SU-DHL-6 (cell line): ENCODE measurements around the gene BOK.

Experiments
- H2AFZ ChIP-seq: fragments of 200-600 bp; sonication (generic); 2 replicates; pipeline ENCODE4 v1.6.1; 2014; ENCODE audit warnings: low read depth, mild to moderate bottlenecking, moderate library complexity, mixed read lengths, antibody characterized with exemption, low read length; ENCODE audit not compliant: severe bottlenecking
- H3F3A ChIP-seq: fragments of 200-600 bp; shearing (Covaris generic); 2 replicates; pipeline ENCODE4 v1.6.0; 2016; ENCODE audit warnings: antibody characterized with exemption, mild to moderate bottlenecking; ENCODE audit not compliant: insufficient read depth
- H3K27ac ChIP-seq: fragments of 200-600 bp; sonication (generic); 2 replicates; pipeline ENCODE4 v1.5.1; 2016; ENCODE audit warnings: low read depth, mild to moderate bottlenecking, low read length, moderate library complexity, mixed read lengths
- H3K27me3 ChIP-seq: fragments of 200-600 bp; sonication (generic), shearing (Covaris generic); 2 replicates; pipeline ENCODE4 v1.6.0; 2014; ENCODE audit warnings: mild to moderate bottlenecking, low read length
- H3K36me3 ChIP-seq: fragments of 200-600 bp; sonication (generic); 2 replicates; pipeline ENCODE4 v1.6.1; 2014; ENCODE audit warnings: mild to moderate bottlenecking, low read length, mixed read lengths
- H3K4me2 ChIP-seq: fragments of 300-600, 200-600 bp; shearing (Covaris generic), sonication (generic); 2 replicates; pipeline ENCODE4 v1.6.0; 2014; ENCODE audit warnings: low read length, low read depth, mild to moderate bottlenecking; ENCODE audit not compliant: poor library complexity, severe bottlenecking
- H3K4me3 ChIP-seq: fragments of 200-600 bp; sonication (generic); 2 replicates; pipeline ENCODE4 v1.5.1; 2014; ENCODE audit warnings: antibody characterized with exemption, low read length, mild to moderate bottlenecking, mixed read lengths; ENCODE audit not compliant: insufficient read depth, poor library complexity, severe bottlenecking
- H3K79me2 ChIP-seq: fragments of 200-600 bp; sonication (generic); 2 replicates; pipeline ENCODE4 v1.6.1; 2014; ENCODE audit warnings: mild to moderate bottlenecking, low read length, moderate library complexity; ENCODE audit not compliant: insufficient read depth
- H3K9ac ChIP-seq: fragments of 200-600 bp; sonication (generic); 2 replicates; pipeline ENCODE4 v1.7.0; 2014; ENCODE audit warnings: mild to moderate bottlenecking, low read length
- H3K9me2 ChIP-seq: fragments of 200-600 bp; sonication (generic); replicated peaks from 2 replicates; pipeline ENCODE4 v1.6.1; 2014; ENCODE audit warnings: low read length; ENCODE audit not compliant: insufficient read depth
- H3K9me3 ChIP-seq: fragments of 200-600 bp; sonication (generic); 2 replicates; pipeline ENCODE4 v1.6.1; 2014; ENCODE audit warnings: low read length, mixed read lengths; ENCODE audit not compliant: insufficient read depth
- H4K20me1 ChIP-seq: fragments of 200-600 bp; sonication (generic); 2 replicates; pipeline ENCODE4 v1.6.1; 2014; ENCODE audit warnings: low read depth, mild to moderate bottlenecking, antibody characterized with exemption, low read length, moderate library complexity, mixed read lengths
- EZH2phosphoT487 ChIP-seq: fragments of 200-600 bp; sonication (generic), shearing (Covaris generic); conservative IDR thresholded peaks from 2 replicates; pipeline ENCODE4 v1.6.1; 2018; ENCODE audit warnings: mild to moderate bottlenecking, antibody characterized with exemption, low read length, moderate library complexity, mixed read lengths
- TF ChIP-seq, protein P1 (sequence below): fragments of 200-600 bp; sonication (generic); IDR thresholded peaks from one replicate; pipeline ENCODE4 v1.5.1; 2017; ENCODE audit warnings: antibody characterized with exemption, mild to moderate bottlenecking, low read length, moderate library complexity; ENCODE audit not compliant: insufficient read depth, poor library complexity, severe bottlenecking

The BOK gene

GRCh38 chr2:241606186-241606585 lies 47.6 kb downstream of the BOK start:
- Histone ChIP-seq H3F3A (no peaks in the 10 kb centered on the region), H3K4me3 (no peak overlapping the region), H2AFZ (no peak overlapping the region), H3K9me2 (no peaks in the 10 kb centered on the region), H3K9me3 (no peaks in the 10 kb centered on the region), H4K20me1 (no peaks in the 10 kb centered on the region), H3K27me3 (no peaks in the 10 kb centered on the region), H3K27ac (no peak overlapping the region), H3K36me3 (peaks cover 6% of the 10 kb centered on the region; the same call in 1 of the 2 replicates), H3K4me2 (no peak overlapping the region), H3K79me2 (peaks cover 16% of the 10 kb centered on the region), H3K9ac (no peak overlapping the region)
- TF ChIP-seq EZH2phosphoT487 = no peak
- TF ChIP-seq, protein P1, sequence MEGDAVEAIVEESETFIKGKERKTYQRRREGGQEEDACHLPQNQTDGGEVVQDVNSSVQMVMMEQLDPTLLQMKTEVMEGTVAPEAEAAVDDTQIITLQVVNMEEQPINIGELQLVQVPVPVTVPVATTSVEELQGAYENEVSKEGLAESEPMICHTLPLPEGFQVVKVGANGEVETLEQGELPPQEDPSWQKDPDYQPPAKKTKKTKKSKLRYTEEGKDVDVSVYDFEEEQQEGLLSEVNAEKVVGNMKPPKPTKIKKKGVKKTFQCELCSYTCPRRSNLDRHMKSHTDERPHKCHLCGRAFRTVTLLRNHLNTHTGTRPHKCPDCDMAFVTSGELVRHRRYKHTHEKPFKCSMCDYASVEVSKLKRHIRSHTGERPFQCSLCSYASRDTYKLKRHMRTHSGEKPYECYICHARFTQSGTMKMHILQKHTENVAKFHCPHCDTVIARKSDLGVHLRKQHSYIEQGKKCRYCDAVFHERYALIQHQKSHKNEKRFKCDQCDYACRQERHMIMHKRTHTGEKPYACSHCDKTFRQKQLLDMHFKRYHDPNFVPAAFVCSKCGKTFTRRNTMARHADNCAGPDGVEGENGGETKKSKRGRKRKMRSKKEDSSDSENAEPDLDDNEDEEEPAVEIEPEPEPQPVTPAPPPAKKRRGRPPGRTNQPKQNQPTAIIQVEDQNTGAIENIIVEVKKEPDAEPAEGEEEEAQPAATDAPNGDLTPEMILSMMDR = no peak

GRCh38 chr2:241607162-241607885 lies 48.8 kb downstream of the BOK start:
- no peak overlapping the region for H3K9ac ChIP-seq
- peaks cover 6% of the 10 kb centered on the region; the same call in 1 of the 2 replicates for H3K36me3 ChIP-seq

DNA sequence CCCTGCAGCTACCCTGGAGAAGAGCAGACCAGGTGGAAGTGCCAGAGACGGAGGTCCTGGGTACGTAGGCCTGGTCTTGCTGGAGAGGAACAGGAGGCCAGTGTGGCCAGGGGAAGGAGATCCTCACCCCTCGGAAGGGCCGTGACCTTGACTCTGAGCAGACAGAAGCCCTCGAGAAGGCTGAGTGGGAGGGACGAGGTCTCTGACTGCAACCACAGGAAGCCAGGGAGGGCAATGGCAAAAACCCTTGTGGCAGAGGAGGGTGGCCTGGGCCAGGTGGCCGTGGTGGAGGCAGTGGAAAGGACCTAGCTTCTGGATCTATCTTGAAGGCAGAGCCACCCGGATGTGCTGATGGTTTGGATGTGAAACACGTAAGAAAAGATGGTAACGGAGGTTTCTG lies 50.3 kb downstream of the BOK start:
- H3F3A ChIP-seq = no peaks in the 10 kb centered on the region
- TF ChIP-seq EZH2phosphoT487 = no peak
- TF ChIP-seq, protein P1 = no peak
- H3K4me2 ChIP-seq = no peak overlapping the region
- H4K20me1 ChIP-seq = no peaks in the 10 kb centered on the region
- H3K9me2 ChIP-seq = no peaks in the 10 kb centered on the region
- peaks cover 6% of the 10 kb centered on the region; the same call in 1 of the 2 replicates for H3K36me3 ChIP-seq
- H3K4me3 ChIP-seq = no peak overlapping the region
- peaks cover 28% of the 10 kb centered on the region for H3K79me2 ChIP-seq
- no peak overlapping the region for H3K9ac ChIP-seq
- H3K27me3 ChIP-seq = no peaks in the 10 kb centered on the region
- H2AFZ ChIP-seq = no peak overlapping the region
- H3K27ac ChIP-seq = no peak overlapping the region
- no peaks in the 10 kb centered on the region for H3K9me3 ChIP-seq

More at GRCh38 chr2:241607162-241607885, 48.8 kb downstream of the BOK start:
- no peaks in the 10 kb centered on the region for H3K27me3 ChIP-seq
- H3K9me3 ChIP-seq = no peaks in the 10 kb centered on the region
- peaks cover 20% of the 10 kb centered on the region for H3K79me2 ChIP-seq
- H3K4me2 ChIP-seq = no peak overlapping the region
- TF ChIP-seq EZH2phosphoT487 = no peak
- TF ChIP-seq, protein P1 = no peak
- no peaks in the 10 kb centered on the region for H3F3A ChIP-seq
- no peaks in the 10 kb centered on the region for H3K9me2 ChIP-seq
- no peak overlapping the region for H3K4me3 ChIP-seq
- no peaks in the 10 kb centered on the region for H4K20me1 ChIP-seq
- no peak overlapping the region for H3K27ac ChIP-seq
- no peak overlapping the region for H2AFZ ChIP-seq
